ENCODE results near the gene TTI1. TPM values are rescaled to one million over a fixed set of nuclear protein-coding genes. Genes with fewer than 3 reads are reported as not detected.

TTI1 gene
- total RNA-seq, 1 donor from 2014 or later = 10.6 TPM

DNA sequence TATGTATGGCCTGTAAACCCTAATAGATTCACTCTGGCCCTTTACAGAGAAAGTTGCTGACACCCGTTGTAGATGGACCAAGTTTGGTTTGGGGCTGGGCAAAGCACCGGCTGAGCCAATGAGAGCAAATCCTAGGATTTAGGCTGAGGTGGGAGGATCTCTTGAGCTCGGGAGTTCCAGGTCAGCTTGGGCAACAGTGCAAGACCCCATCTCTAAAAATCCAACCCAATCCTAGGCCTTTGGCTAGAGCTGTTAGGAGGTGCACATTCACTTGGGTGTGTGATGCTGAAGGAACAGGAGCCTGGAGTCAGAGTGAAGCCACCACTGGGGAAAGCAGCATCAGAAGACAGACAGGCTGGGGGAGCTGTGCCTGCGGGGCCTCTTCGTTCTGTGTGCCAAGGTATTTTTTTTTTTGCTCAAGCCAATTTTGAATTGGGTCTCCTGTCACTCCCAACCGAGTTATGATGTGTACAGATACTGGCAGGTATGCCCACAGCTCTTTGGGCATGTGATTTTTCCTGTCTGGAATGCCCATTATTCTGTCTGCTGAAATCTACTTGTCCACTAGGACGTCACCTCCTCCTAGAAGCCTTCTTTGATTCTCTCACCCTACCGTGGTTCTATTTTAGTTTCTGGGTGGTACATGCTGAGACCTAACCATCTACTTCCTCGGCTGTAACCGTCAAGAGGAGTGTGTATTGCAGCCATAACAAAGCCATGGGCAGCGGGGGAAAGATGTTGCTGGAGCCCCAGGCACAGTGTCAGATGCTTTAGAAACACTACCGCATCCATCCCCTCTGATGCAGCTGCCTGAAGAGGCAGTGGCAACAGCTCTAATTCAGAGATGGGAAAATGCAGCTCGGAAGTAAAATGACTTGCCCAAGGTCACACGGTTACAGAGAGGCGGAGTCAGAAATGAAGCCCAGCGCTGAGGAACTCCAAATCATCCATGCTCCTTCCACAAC, 54.0 kb downstream of the TTI1 start:
- H3K36me3 Mint-ChIP-seq (ENCODE audit: low read depth) = peaks cover 10% of the 10 kb centered on the region
- no peak for DNase-seq (ENCODE audit: low spot score)
- peaks cover 3% of the 10 kb centered on the region for H3K4me1 Mint-ChIP-seq (ENCODE audit: low read depth)
- TF ChIP-seq, protein P1, sequence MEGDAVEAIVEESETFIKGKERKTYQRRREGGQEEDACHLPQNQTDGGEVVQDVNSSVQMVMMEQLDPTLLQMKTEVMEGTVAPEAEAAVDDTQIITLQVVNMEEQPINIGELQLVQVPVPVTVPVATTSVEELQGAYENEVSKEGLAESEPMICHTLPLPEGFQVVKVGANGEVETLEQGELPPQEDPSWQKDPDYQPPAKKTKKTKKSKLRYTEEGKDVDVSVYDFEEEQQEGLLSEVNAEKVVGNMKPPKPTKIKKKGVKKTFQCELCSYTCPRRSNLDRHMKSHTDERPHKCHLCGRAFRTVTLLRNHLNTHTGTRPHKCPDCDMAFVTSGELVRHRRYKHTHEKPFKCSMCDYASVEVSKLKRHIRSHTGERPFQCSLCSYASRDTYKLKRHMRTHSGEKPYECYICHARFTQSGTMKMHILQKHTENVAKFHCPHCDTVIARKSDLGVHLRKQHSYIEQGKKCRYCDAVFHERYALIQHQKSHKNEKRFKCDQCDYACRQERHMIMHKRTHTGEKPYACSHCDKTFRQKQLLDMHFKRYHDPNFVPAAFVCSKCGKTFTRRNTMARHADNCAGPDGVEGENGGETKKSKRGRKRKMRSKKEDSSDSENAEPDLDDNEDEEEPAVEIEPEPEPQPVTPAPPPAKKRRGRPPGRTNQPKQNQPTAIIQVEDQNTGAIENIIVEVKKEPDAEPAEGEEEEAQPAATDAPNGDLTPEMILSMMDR (IDR thresholded peaks at IDR 0.05) = no peak
- H3K9me3 Mint-ChIP-seq (ENCODE audit: low read depth) = no peaks in the 10 kb centered on the region
- H3K27ac Mint-ChIP-seq (ENCODE audit: unreplicated experiment) = no peak overlapping the region
- H3K27me3 Mint-ChIP-seq (ENCODE audit: low read depth) = peaks cover 6% of the 10 kb centered on the region
- H3K4me3 Mint-ChIP-seq (ENCODE audit: unreplicated experiment) = no peak overlapping the region

DNA sequence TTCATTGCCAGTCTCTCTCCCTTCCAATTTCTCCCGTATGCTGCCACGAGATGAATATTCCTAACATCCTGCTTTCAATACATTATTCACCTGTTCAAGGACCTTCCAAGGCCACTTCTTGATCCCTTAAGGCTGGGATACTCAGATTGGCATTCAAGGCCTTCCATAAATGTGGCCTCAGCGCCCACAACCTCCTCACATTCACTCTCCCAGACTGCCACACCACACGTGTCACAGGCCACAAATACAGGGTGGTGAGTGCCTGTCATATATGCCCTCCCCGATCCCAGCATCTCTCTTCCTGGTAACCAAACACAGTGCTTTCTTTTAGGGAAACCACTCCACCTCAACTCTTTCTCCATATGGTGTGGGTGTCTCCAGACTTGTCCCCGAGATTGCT, 55.5 kb downstream of the TTI1 start:
- no peaks in the 10 kb centered on the region for H3K9me3 Mint-ChIP-seq (ENCODE audit: low read depth)
- peaks cover 3% of the 10 kb centered on the region for H3K4me1 Mint-ChIP-seq (ENCODE audit: low read depth)
- no peak for DNase-seq (ENCODE audit: low spot score)
- H3K27me3 Mint-ChIP-seq (ENCODE audit: low read depth) = peaks cover 6% of the 10 kb centered on the region
- H3K36me3 Mint-ChIP-seq (ENCODE audit: low read depth) = peaks cover 10% of the 10 kb centered on the region
- no peak overlapping the region for H3K27ac Mint-ChIP-seq (ENCODE audit: unreplicated experiment)
- TF ChIP-seq, protein P1 (IDR thresholded peaks at IDR 0.05) = no peak
- no peak overlapping the region for H3K4me3 Mint-ChIP-seq (ENCODE audit: unreplicated experiment)

- Mint-ChIP-seq H3K27ac (ENCODE audit: unreplicated experiment) (no peak overlapping the region), H3K9me3 (ENCODE audit: low read depth) (no peaks in the 10 kb centered on the region), H3K36me3 (ENCODE audit: low read depth) (peaks cover 6% of the 10 kb centered on the region), H3K4me3 (ENCODE audit: unreplicated experiment) (no peak overlapping the region), H3K27me3 (ENCODE audit: low read depth) (peaks cover 6% of the 10 kb centered on the region), H3K4me1 (ENCODE audit: low read depth) (peaks cover 3% of the 10 kb centered on the region)
- DNase-seq (ENCODE audit: low spot score) = no peak
- TF ChIP-seq, protein P1 (IDR thresholded peaks at IDR 0.05) = no peak
Observed at GRCh38 chr20:37977338-37977737, 55.9 kb downstream of the TTI1 start.

DNA sequence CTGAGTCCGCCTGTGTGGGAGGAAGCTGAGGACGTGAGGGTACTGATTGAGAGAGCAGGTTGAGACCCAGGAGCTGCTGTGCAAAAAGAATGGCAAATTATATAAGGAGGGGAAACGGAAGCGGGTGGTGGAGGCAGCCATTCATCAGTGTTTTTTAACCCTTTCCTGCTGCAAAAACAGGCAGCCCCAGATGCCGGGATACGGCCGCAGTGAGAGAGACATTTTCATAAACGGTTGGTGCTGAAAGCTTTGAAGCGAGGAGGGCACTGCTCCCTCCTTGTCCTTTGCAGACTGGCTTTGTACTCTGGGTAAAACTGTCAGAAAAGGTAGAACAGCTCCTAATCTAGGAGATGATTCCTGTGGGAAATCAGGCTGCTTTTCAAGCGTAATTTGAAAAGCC, 56.4 kb downstream of the TTI1 start:
- DNase-seq (ENCODE audit: low spot score) = no peak
- Mint-ChIP-seq H3K27ac (ENCODE audit: unreplicated experiment) (no peak overlapping the region), H3K9me3 (ENCODE audit: low read depth) (no peaks in the 10 kb centered on the region), H3K4me3 (ENCODE audit: unreplicated experiment) (no peak overlapping the region), H3K36me3 (ENCODE audit: low read depth) (peaks cover 5% of the 10 kb centered on the region), H3K27me3 (ENCODE audit: low read depth) (peaks cover 6% of the 10 kb centered on the region), H3K4me1 (ENCODE audit: low read depth) (peaks cover 3% of the 10 kb centered on the region)
- TF ChIP-seq, protein P1 (IDR thresholded peaks at IDR 0.05) = no peak

GRCh38 chr20:37973059-37973910, 60.0 kb downstream of the TTI1 start:
- no peak for DNase-seq (ENCODE audit: low spot score)
- H3K4me1 Mint-ChIP-seq (ENCODE audit: low read depth) = peaks cover 25% of the 10 kb centered on the region
- peaks cover 5% of the 10 kb centered on the region for H3K27me3 Mint-ChIP-seq (ENCODE audit: low read depth)
- TF ChIP-seq, protein P1 (IDR thresholded peaks at IDR 0.05) = no peak
- H3K9me3 Mint-ChIP-seq (ENCODE audit: low read depth) = peaks cover 7% of the 10 kb centered on the region
- peaks cover 3% of the 10 kb centered on the region for H3K36me3 Mint-ChIP-seq (ENCODE audit: low read depth)
- no peak overlapping the region for H3K4me3 Mint-ChIP-seq (ENCODE audit: unreplicated experiment)
- H3K27ac Mint-ChIP-seq (ENCODE audit: unreplicated experiment) = no peak overlapping the region

All from chondrocyte (in vitro differentiated cells).